Measurements from ENCODE around the gene LRRFIP1.

LRRFIP1 gene

DNA sequence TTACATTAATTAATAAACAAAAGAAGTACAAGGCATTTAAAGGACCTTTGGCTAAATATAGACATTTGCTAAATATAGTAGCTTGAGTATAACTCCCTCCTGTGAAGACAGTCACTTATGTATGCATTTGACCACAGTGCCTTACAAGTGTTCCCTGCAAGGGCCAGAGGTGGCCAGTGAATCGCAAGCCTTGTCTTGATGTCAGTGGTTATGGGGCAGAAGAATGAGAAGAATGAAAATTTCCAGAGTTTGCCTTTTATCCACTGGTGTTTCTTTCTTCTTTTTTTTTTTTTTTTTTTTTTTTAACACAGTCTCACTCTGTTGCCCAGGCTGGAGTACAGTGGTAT is 1.8 kb downstream of the LRRFIP1 start:
- TF ChIP-seq, protein P1, sequence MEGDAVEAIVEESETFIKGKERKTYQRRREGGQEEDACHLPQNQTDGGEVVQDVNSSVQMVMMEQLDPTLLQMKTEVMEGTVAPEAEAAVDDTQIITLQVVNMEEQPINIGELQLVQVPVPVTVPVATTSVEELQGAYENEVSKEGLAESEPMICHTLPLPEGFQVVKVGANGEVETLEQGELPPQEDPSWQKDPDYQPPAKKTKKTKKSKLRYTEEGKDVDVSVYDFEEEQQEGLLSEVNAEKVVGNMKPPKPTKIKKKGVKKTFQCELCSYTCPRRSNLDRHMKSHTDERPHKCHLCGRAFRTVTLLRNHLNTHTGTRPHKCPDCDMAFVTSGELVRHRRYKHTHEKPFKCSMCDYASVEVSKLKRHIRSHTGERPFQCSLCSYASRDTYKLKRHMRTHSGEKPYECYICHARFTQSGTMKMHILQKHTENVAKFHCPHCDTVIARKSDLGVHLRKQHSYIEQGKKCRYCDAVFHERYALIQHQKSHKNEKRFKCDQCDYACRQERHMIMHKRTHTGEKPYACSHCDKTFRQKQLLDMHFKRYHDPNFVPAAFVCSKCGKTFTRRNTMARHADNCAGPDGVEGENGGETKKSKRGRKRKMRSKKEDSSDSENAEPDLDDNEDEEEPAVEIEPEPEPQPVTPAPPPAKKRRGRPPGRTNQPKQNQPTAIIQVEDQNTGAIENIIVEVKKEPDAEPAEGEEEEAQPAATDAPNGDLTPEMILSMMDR (IDR thresholded peaks at IDR 0.05; ENCODE audit: low read depth, low read length), result no peak
- DNase-seq, result no peak
- no peak overlapping the region for H3K4me3 ChIP-seq (ENCODE audit: low read depth, low read length)
- H3K36me3 ChIP-seq, result no peaks in the 10 kb centered on the region; the same call in 1 of the 2 replicates
- H3K27me3 ChIP-seq (ENCODE audit: insufficient read depth, low read depth, severe bottlenecking), result no peaks in the 10 kb centered on the region
- H3K27ac ChIP-seq, result no peak overlapping the region
- H3K9me3 ChIP-seq (ENCODE audit: severe bottlenecking), result no peaks in the 10 kb centered on the region

DNA sequence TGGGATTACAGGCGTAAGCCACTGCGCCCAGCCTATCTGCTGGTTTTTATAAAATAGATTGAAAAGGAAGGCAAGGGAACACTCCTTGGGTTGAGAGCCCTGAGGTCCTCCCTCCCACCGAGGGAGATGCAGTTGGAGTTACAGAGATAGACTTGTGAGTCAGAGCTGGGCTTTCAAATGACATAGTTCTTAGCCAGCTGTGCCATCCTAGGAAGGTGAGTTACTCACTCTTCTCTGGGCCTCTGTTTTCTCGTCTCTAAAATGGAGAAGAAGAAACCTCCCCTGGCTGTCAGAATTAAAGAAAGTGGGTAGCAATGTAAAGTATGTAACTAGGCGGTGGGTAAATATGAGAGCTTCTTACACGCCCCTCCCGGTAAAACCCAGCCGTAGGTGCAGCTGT is 2.4 kb downstream of the LRRFIP1 start:
- TF ChIP-seq, protein P1 (IDR thresholded peaks at IDR 0.05; ENCODE audit: low read depth, low read length), result no peak
- Histone ChIP-seq H3K4me3 (ENCODE audit: low read depth, low read length) (no peak overlapping the region), H3K27ac (no peak overlapping the region), H3K27me3 (ENCODE audit: insufficient read depth, low read depth, severe bottlenecking) (no peaks in the 10 kb centered on the region), H3K36me3 (no peaks in the 10 kb centered on the region; the same call in 1 of the 2 replicates), H3K9me3 (ENCODE audit: severe bottlenecking) (no peaks in the 10 kb centered on the region)
- DNase-seq, result no peak

- H3K27ac ChIP-seq, result no peak overlapping the region
- no peak overlapping the region for H3K4me3 ChIP-seq (ENCODE audit: low read depth, low read length)
- no peak for DNase-seq
- H3K27me3 ChIP-seq (ENCODE audit: insufficient read depth, low read depth, severe bottlenecking), result no peaks in the 10 kb centered on the region
- no peaks in the 10 kb centered on the region; the same call in 1 of the 2 replicates for H3K36me3 ChIP-seq
- TF ChIP-seq, protein P1 (IDR thresholded peaks at IDR 0.05; ENCODE audit: low read depth, low read length), result no peak
- no peaks in the 10 kb centered on the region for H3K9me3 ChIP-seq (ENCODE audit: severe bottlenecking)
Observed at GRCh38 chr2:237630216-237631000, 3.0 kb downstream of the LRRFIP1 start.

- no peak overlapping the region for H3K4me3 ChIP-seq (ENCODE audit: low read depth, low read length)
- H3K36me3 ChIP-seq, result no peaks in the 10 kb centered on the region; the same call in 1 of the 2 replicates
- no peaks in the 10 kb centered on the region for H3K9me3 ChIP-seq (ENCODE audit: severe bottlenecking)
- no peaks in the 10 kb centered on the region for H3K27me3 ChIP-seq (ENCODE audit: insufficient read depth, low read depth, severe bottlenecking)
- no peak for DNase-seq
- TF ChIP-seq, protein P1 (IDR thresholded peaks at IDR 0.05; ENCODE audit: low read depth, low read length), result no peak
- H3K27ac ChIP-seq, result no peak overlapping the region
Observed at GRCh38 chr2:237631007-237631785, 3.8 kb downstream of the LRRFIP1 start.

DNA sequence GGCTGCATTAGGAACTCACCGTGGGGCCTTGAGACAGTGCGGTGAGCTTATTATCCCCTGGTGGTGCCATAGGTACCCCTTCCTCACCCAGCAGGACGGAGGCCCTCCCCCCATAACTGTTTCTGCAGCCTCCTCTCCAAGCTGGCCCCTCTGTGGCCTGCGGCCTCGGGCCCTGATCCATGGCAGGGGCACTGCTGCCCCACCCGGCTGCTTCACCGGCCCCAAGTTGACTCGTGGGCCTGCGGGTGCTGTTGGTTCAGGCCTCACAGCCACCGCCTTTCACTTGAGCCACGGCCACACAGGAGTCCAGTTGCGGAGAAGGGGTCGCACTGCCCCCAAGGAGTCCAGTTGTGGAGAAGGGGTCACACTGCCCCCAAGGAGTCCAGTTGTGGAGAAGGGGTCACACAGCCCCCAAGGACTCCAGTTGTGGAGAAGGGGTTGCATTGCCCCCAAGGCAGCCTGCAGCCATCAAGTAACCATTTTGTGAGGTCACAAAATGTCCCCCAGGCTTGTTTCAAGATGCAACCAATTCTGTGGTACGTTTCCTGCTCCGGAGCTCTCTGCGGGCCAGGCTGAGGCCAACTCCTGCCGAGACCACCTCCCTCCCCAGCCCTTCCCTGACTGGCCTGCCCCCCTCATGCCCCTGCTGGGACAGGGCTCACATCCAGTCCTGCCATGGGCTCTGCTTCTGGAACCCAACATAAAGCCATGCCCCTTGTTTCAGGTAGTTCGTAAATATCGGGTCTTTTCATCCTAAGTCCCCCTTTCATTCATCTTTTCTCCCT is 4.6 kb downstream of the LRRFIP1 start:
- Histone ChIP-seq H3K27me3 (ENCODE audit: insufficient read depth, low read depth, severe bottlenecking) (no peaks in the 10 kb centered on the region), H3K36me3 (no peaks in the 10 kb centered on the region; the same call in 1 of the 2 replicates), H3K9me3 (ENCODE audit: severe bottlenecking) (no peaks in the 10 kb centered on the region), H3K4me3 (ENCODE audit: low read depth, low read length) (no peak overlapping the region), H3K27ac (no peak overlapping the region)
- TF ChIP-seq, protein P1 (IDR thresholded peaks at IDR 0.05; ENCODE audit: low read depth, low read length), result no peak
- no peak for DNase-seq

Data from WERI-Rb-1 (cell line).